WTC11 (cell line): ENCODE measurements around the gene ATP2B1. TPM values are rescaled to one million over a fixed set of nuclear protein-coding genes. Genes with fewer than 3 reads are reported as not detected.

Experiments used
- ATAC-seq: fragments of 200-7000 bp; cut with Tn5 transposase; 2 replicates; pipeline ENCODE4 v1.10.0; 2021; ENCODE audit warnings: mild to moderate bottlenecking, moderate library complexity
- CTCF ChIA-PET: fragments of 300-600 bp; sonication (Branson Sonifier 250); formaldehyde crosslinking; loops from one replicate; lab custom pipeline; 2021; ENCODE audit warnings: antibody characterized with exemption; lab: Charles Lee
- POLR2A ChIA-PET: fragments of 350-600 bp; sonication (Branson Sonifier 250); formaldehyde crosslinking; loops from one replicate; lab custom pipeline; 2021; ENCODE audit warnings: antibody characterized with exemption; lab: Charles Lee
- DNase-seq: peaks from one replicate; pipeline ENCODE4 v3.0.0; 2021; ENCODE audit warnings: low spot score
- H3K27ac Mint-ChIP-seq: 2 replicates; pipeline ENCODE4 v1.8.0; 2021; ENCODE audit warnings: mixed read lengths
- H3K27me3 Mint-ChIP-seq: 2 replicates; pipeline ENCODE4 v1.8.0; 2021; ENCODE audit warnings: low read depth, mild to moderate bottlenecking, moderate library complexity, mixed read lengths
- H3K36me3 Mint-ChIP-seq: 2 replicates; pipeline ENCODE4 v1.8.0; 2021; ENCODE audit warnings: mixed read lengths
- H3K4me1 Mint-ChIP-seq: 2 replicates; pipeline ENCODE4 v1.8.0; 2022; ENCODE audit warnings: mixed read lengths
- H3K4me3 Mint-ChIP-seq: 2 replicates; pipeline ENCODE4 v1.8.0; 2021; ENCODE audit warnings: mild to moderate bottlenecking, moderate library complexity, mixed read lengths
- H3K9me3 Mint-ChIP-seq: 2 replicates; pipeline ENCODE4 v1.8.0; 2021; ENCODE audit warnings: mixed read lengths
- AR ChIP-seq: fragments of 250-450 bp; sonication (Bioruptor Pico); IDR thresholded peaks from 2 replicates; pipeline ENCODE4 v1.9.0; 2021; ENCODE audit warnings: mild to moderate bottlenecking
- ATF1 ChIP-seq: sonication (generic); formaldehyde crosslinking; IDR thresholded peaks from 2 replicates; pipeline ENCODE4 v1.8.1; 2023; ENCODE audit warnings: mild to moderate bottlenecking, moderate library complexity, missing genetic modification reagents
- CBFB ChIP-seq: sonication (generic); formaldehyde crosslinking; IDR thresholded peaks from 2 replicates; pipeline ENCODE4 v1.8.1; 2022; ENCODE audit warnings: mild to moderate bottlenecking, low read depth, missing genetic modification reagents
- CDX4 ChIP-seq: fragments of 250-450 bp; sonication (Bioruptor Pico); IDR thresholded peaks from 2 replicates; pipeline ENCODE4 v1.9.0; 2021; ENCODE audit warnings: moderate library complexity, mild to moderate bottlenecking, inconsistent platforms, borderline replicate concordance
- CREB1 ChIP-seq: sonication (generic); formaldehyde crosslinking; IDR thresholded peaks from 2 replicates; pipeline ENCODE4 v1.8.0; 2023; ENCODE audit warnings: mild to moderate bottlenecking, missing genetic modification reagents
- EMX1 ChIP-seq: fragments of 250-450 bp; sonication (Bioruptor Pico); IDR thresholded peaks from 2 replicates; pipeline ENCODE4 v1.8.0; 2021; ENCODE audit warnings: mild to moderate bottlenecking
- ETV6 ChIP-seq: sonication (generic); formaldehyde crosslinking; IDR thresholded peaks from 2 replicates; pipeline ENCODE4 v1.8.1; 2022; ENCODE audit warnings: mild to moderate bottlenecking, missing genetic modification reagents
- FOXJ3 ChIP-seq: sonication (generic); formaldehyde crosslinking; IDR thresholded peaks from 2 replicates; pipeline ENCODE4 v1.9.0; 2021; ENCODE audit warnings: missing genetic modification reagents, mild to moderate bottlenecking, borderline replicate concordance
- GTF2I ChIP-seq: fragments of 250-450 bp; sonication (Bioruptor Pico); conservative IDR thresholded peaks from 2 replicates; pipeline ENCODE4 v1.4.0; 2021; ENCODE audit warnings: mild to moderate bottlenecking
- MLX ChIP-seq: sonication (generic); formaldehyde crosslinking; IDR thresholded peaks from 2 replicates; pipeline ENCODE4 v1.8.1; 2023; ENCODE audit warnings: mild to moderate bottlenecking, missing genetic modification reagents, moderate library complexity
- NR2C2 ChIP-seq: sonication (generic); formaldehyde crosslinking; IDR thresholded peaks from 2 replicates; pipeline ENCODE4 v1.8.0; 2022; ENCODE audit warnings: mild to moderate bottlenecking, missing genetic modification reagents
- NR3C1 ChIP-seq: sonication (generic); formaldehyde crosslinking; conservative IDR thresholded peaks from 2 replicates; pipeline ENCODE4 v1.8.1; 2023; ENCODE audit warnings: low read depth, mild to moderate bottlenecking, missing genetic modification reagents
- PRRX2 ChIP-seq: fragments of 250-450 bp; sonication (Bioruptor Pico); IDR thresholded peaks from 2 replicates; pipeline ENCODE4 v1.8.0; 2021; ENCODE audit warnings: mild to moderate bottlenecking
- RORB ChIP-seq: fragments of 250-450 bp; sonication (Bioruptor Pico); IDR thresholded peaks from 2 replicates; pipeline ENCODE4 v1.9.0; 2021; ENCODE audit warnings: mild to moderate bottlenecking
- SOX15 ChIP-seq: fragments of 250-450 bp; sonication (Bioruptor Pico); IDR thresholded peaks from 2 replicates; pipeline ENCODE4 v1.9.0; 2021; ENCODE audit warnings: mild to moderate bottlenecking
- STAT6 ChIP-seq: sonication (generic); formaldehyde crosslinking; conservative IDR thresholded peaks from 2 replicates; pipeline ENCODE4 v1.8.1; 2023; ENCODE audit warnings: mild to moderate bottlenecking, low read depth, missing genetic modification reagents, moderate library complexity
- TEAD4 ChIP-seq: sonication (generic); formaldehyde crosslinking; IDR thresholded peaks from 2 replicates; pipeline ENCODE4 v1.8.0; 2022; ENCODE audit warnings: mild to moderate bottlenecking, missing genetic modification reagents
- TP53 ChIP-seq: sonication (generic); formaldehyde crosslinking; IDR thresholded peaks from 2 replicates; pipeline ENCODE4 v1.8.1; 2023; ENCODE audit warnings: mild to moderate bottlenecking, missing genetic modification reagents
- USF2 ChIP-seq: sonication (generic); formaldehyde crosslinking; IDR thresholded peaks from 2 replicates; pipeline ENCODE4 v1.8.1; 2023; ENCODE audit warnings: mild to moderate bottlenecking, missing genetic modification reagents, moderate library complexity
- ZNF138 ChIP-seq: sonication (generic); formaldehyde crosslinking; conservative IDR thresholded peaks from 2 replicates; pipeline ENCODE4 v1.8.1; 2022; ENCODE audit warnings: mild to moderate bottlenecking, moderate library complexity, missing genetic modification reagents
- ZNF232 ChIP-seq: sonication (generic); formaldehyde crosslinking; IDR thresholded peaks from 2 replicates; pipeline ENCODE4 v1.8.0; 2022; ENCODE audit warnings: mild to moderate bottlenecking, missing genetic modification reagents
- ZNF263 ChIP-seq: sonication (generic); formaldehyde crosslinking; IDR thresholded peaks from 2 replicates; pipeline ENCODE4 v1.8.1; 2022; ENCODE audit warnings: low read depth, mild to moderate bottlenecking, moderate library complexity, missing genetic modification reagents
- ZNF416 ChIP-seq: fragments of 250-450 bp; sonication (Bioruptor Pico); IDR thresholded peaks from 2 replicates; pipeline ENCODE4 v1.9.0; 2021; ENCODE audit warnings: mild to moderate bottlenecking, inconsistent platforms
- total RNA-seq: library from RNA; stranded (reverse); gene quantifications from 3 replicates; pipeline ENCODE4 v1.2.3, GENCODE V29; 2021

The ATP2B1 gene
- total RNA-seq, 1 experiment from 2014 or later, result 31.7 TPM

GRCh38 chr12:89674326-89674942 lies 34.2 kb downstream of the ATP2B1 start (continued):
- TF ChIP-seq MLX (CRISPR knock-in tag) (no peak), SOX15 (CRISPR knock-in tag) (no peak), STAT6 (no peak), AR (CRISPR knock-in tag) (no peak), CREB1 (CRISPR knock-in tag) (no peak), ZNF416 (CRISPR knock-in tag) (no peak), ZNF138 (CRISPR knock-in tag) (no peak), TP53 (CRISPR knock-in tag) (no peak), ATF1 (CRISPR knock-in tag) (no peak), CDX4 (CRISPR knock-in tag) (no peak), CBFB (CRISPR knock-in tag) (no peak), ZNF263 (CRISPR knock-in tag) (no peak), FOXJ3 (no peak), USF2 (no peak)

- Mint-ChIP-seq H3K27ac (no peak overlapping the region), H3K4me1 (peaks cover 22% of the 10 kb centered on the region), H3K36me3 (no peaks in the 10 kb centered on the region), H3K4me3 (no peak overlapping the region), H3K9me3 (no peaks in the 10 kb centered on the region), H3K27me3 (no peaks in the 10 kb centered on the region)
- POLR2A ChIA-PET, result interaction anchor here (0.6 kb wide), 1 partner anchor 83 kb away, joined by 3 read pairs; no protein-coding TSS in a partner anchor
- TF ChIP-seq NR3C1 (no peak), CDX4 (CRISPR knock-in tag) (no peak), ZNF263 (CRISPR knock-in tag) (no peak), ETV6 (CRISPR knock-in tag) (no peak), RORB (CRISPR knock-in tag) (no peak), GTF2I (CRISPR knock-in tag) (no peak), ZNF232 (CRISPR knock-in tag) (no peak), ZNF138 (CRISPR knock-in tag) (no peak), TEAD4 (no peak), EMX1 (CRISPR knock-in tag) (no peak), ZNF416 (CRISPR knock-in tag) (no peak), NR2C2 (no peak), PRRX2 (CRISPR knock-in tag) (no peak)
- ATAC-seq (no peak), DNase-seq (no peak)
- CTCF ChIA-PET, result no interaction called here
Measured at GRCh38 chr12:89673603-89674002, 35.0 kb downstream of the ATP2B1 start.
